Neural cell (in vitro differentiated cells): ENCODE measurements around the gene TSPEAR. TPM values are rescaled to one million over a fixed set of nuclear protein-coding genes. Genes with fewer than 3 reads are reported as not detected.

Source experiments
- H2AFZ ChIP-seq: fragments of 200-600, 300-800 bp; sonication (generic), shearing (Covaris generic); 2 replicates; pipeline ENCODE4 v1.6.0; 2014; ENCODE audit warnings: low read depth, mild to moderate bottlenecking, antibody characterized with exemption, low read length, moderate library complexity
- H3F3A ChIP-seq: fragments of 200-600 bp; shearing (Covaris generic); 2 replicates; pipeline ENCODE4 v1.6.1; 2016; ENCODE audit warnings: mild to moderate bottlenecking, moderate library complexity, mixed read lengths, antibody characterized with exemption, low read length; ENCODE audit not compliant: insufficient read depth, poor library complexity, severe bottlenecking
- H3K27ac ChIP-seq: fragments of 200-600, 300-800 bp; sonication (generic), shearing (Covaris generic); 2 replicates; pipeline ENCODE4 v1.5.1; 2014; ENCODE audit warnings: mild to moderate bottlenecking, low read length, moderate library complexity
- H3K27me3 ChIP-seq: fragments of 300-800, 200-600 bp; sonication (generic), shearing (Covaris generic); 2 replicates; pipeline ENCODE4 v1.6.0; 2014; ENCODE audit warnings: mild to moderate bottlenecking, low read depth, low read length, moderate library complexity; ENCODE audit not compliant: insufficient read depth
- H3K36me3 ChIP-seq: fragments of 300-800, 200-600 bp; sonication (generic), shearing (Covaris generic); 2 replicates; pipeline ENCODE4 v1.5.1; 2014; ENCODE audit warnings: mild to moderate bottlenecking, antibody characterized with exemption, low read length, moderate library complexity; ENCODE audit not compliant: insufficient read depth
- H3K4me2 ChIP-seq: fragments of 300-800, 200-600 bp; sonication (generic), shearing (Covaris generic); 2 replicates; pipeline ENCODE4 v1.6.0; 2014; ENCODE audit warnings: mild to moderate bottlenecking, low read length
- H3K4me3 ChIP-seq: fragments of 300-800, 200-600 bp; sonication (generic), shearing (Covaris generic); 2 replicates; pipeline ENCODE4 v1.5.1; 2014; ENCODE audit warnings: mild to moderate bottlenecking, low read length, moderate library complexity
- H3K79me2 ChIP-seq: fragments of 200-600 bp; shearing (Covaris generic); replicated peaks from 2 replicates; pipeline ENCODE4 v1.6.0; 2014; ENCODE audit warnings: mild to moderate bottlenecking, low read length, moderate library complexity; ENCODE audit not compliant: insufficient read depth
- H3K9ac ChIP-seq: fragments of 300-800, 200-600 bp; sonication (generic), shearing (Covaris generic); 2 replicates; pipeline ENCODE4 v1.6.1; 2016; ENCODE audit warnings: mild to moderate bottlenecking, low read length, mixed read lengths
- H3K9me2 ChIP-seq: fragments of 200-600 bp; shearing (Covaris generic); 2 replicates; pipeline ENCODE4 v1.6.1; 2016; ENCODE audit warnings: mild to moderate bottlenecking, low read length, mixed read lengths; ENCODE audit not compliant: insufficient read depth
- H3K9me3 ChIP-seq: fragments of 200-600, 300-800 bp; sonication (generic), shearing (Covaris generic); 2 replicates; pipeline ENCODE4 v1.6.1; 2016; ENCODE audit warnings: mild to moderate bottlenecking, mixed run types, low read length, moderate library complexity, mixed read lengths
- H4K20me1 ChIP-seq: fragments of 200-600 bp; shearing (Covaris generic); 2 replicates; pipeline ENCODE4 v1.6.1; 2016; ENCODE audit warnings: mild to moderate bottlenecking, mixed run types; ENCODE audit not compliant: insufficient read depth
- EP300 ChIP-seq: fragments of 450-650 bp; conservative IDR thresholded peaks from 2 replicates; pipeline ENCODE4 v1.6.1; 2014; ENCODE audit warnings: antibody characterized with exemption, mild to moderate bottlenecking, moderate library complexity; ENCODE audit not compliant: poor library complexity, severe bottlenecking
- EZH2 ChIP-seq: fragments of 200-600, 300-800 bp; shearing (Covaris generic), sonication (generic); IDR thresholded peaks from 2 replicates; pipeline ENCODE4 v1.6.1; 2014; ENCODE audit warnings: antibody characterized with exemption, low read length, borderline replicate concordance, mild to moderate bottlenecking; ENCODE audit not compliant: insufficient read depth, poor library complexity, severe bottlenecking
- MXI1 ChIP-seq: fragments of 450-650 bp; conservative IDR thresholded peaks from 2 replicates; pipeline ENCODE4 v1.6.1; 2014; ENCODE audit warnings: antibody characterized with exemption, mild to moderate bottlenecking; ENCODE audit not compliant: poor library complexity, severe bottlenecking
- POLR2AphosphoS5 ChIP-seq: IDR thresholded peaks from 2 replicates; pipeline ENCODE4 v1.6.1; 2012
- RAD21 ChIP-seq: fragments of 450-650 bp; conservative IDR thresholded peaks from 2 replicates; pipeline ENCODE4 v1.6.1; 2014; ENCODE audit warnings: antibody characterized with exemption, mild to moderate bottlenecking, moderate library complexity
- REST ChIP-seq: IDR thresholded peaks from 2 replicates; pipeline ENCODE4 v1.6.1; 2012; ENCODE audit warnings: borderline replicate concordance
- SMC3 ChIP-seq: fragments of 450-650 bp; conservative IDR thresholded peaks from 2 replicates; pipeline ENCODE4 v1.6.1; 2014; ENCODE audit warnings: antibody characterized with exemption, mild to moderate bottlenecking, moderate library complexity; ENCODE audit not compliant: poor library complexity
- TAF1 ChIP-seq: IDR thresholded peaks from 2 replicates; pipeline ENCODE4 v1.6.1; 2012; ENCODE audit warnings: low read depth
- polyA plus RNA-seq: library from polyadenylated mRNA; depleted of rRNA; stranded (reverse); fragments of >200 nt; gene quantifications from 2 replicates; pipeline ENCODE4 v1.2.3, GENCODE V29; 2014
- TF ChIP-seq, protein P1 (sequence below): fragments of 450-650 bp; IDR thresholded peaks from 2 replicates; pipeline ENCODE4 v1.5.1; 2014; ENCODE audit warnings: antibody characterized with exemption, mild to moderate bottlenecking, moderate library complexity; ENCODE audit not compliant: poor library complexity, severe bottlenecking

TSPEAR gene
- polyA plus RNA-seq, 1 donor from 2014 or later, result 0.19 TPM

DNA sequence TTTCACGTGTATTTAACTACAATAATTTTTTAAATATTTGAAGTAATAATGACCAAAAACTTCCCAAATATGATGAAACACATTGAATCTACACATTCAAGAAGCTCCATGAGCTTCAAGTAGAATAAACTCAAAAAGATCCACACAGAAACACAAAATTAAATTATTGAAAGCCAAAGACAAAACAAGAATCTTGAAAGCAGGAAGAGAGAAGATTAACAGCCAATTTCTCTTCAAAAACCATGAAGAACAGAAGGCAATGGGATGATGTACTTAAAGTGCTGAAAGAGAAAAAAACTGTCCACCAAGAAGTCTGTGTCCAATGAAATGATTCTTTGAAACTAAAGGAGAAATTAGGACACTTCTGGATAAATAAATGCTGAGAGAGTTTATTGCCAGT, 79.3 kb downstream of the TSPEAR start:
- TF ChIP-seq SMC3 (no peak), MXI1 (no peak), POLR2AphosphoS5 (no peak), EZH2 (no peak), EP300 (no peak), TAF1 (no peak), RAD21 (no peak), REST (no peak)
- TF ChIP-seq, protein P1, sequence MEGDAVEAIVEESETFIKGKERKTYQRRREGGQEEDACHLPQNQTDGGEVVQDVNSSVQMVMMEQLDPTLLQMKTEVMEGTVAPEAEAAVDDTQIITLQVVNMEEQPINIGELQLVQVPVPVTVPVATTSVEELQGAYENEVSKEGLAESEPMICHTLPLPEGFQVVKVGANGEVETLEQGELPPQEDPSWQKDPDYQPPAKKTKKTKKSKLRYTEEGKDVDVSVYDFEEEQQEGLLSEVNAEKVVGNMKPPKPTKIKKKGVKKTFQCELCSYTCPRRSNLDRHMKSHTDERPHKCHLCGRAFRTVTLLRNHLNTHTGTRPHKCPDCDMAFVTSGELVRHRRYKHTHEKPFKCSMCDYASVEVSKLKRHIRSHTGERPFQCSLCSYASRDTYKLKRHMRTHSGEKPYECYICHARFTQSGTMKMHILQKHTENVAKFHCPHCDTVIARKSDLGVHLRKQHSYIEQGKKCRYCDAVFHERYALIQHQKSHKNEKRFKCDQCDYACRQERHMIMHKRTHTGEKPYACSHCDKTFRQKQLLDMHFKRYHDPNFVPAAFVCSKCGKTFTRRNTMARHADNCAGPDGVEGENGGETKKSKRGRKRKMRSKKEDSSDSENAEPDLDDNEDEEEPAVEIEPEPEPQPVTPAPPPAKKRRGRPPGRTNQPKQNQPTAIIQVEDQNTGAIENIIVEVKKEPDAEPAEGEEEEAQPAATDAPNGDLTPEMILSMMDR, result no peak
- H3K79me2 ChIP-seq, result no peaks in the 10 kb centered on the region
- no peaks in the 10 kb centered on the region for H3F3A ChIP-seq
- H3K27ac ChIP-seq, result no peak overlapping the region
- no peak overlapping the region for H3K9ac ChIP-seq
- no peaks in the 10 kb centered on the region for H3K27me3 ChIP-seq
- no peak overlapping the region for H2AFZ ChIP-seq
- H4K20me1 ChIP-seq, result no peaks in the 10 kb centered on the region
- H3K9me3 ChIP-seq, result peaks cover 4% of the 10 kb centered on the region
- no peak overlapping the region for H3K4me2 ChIP-seq
- H3K4me3 ChIP-seq, result no peak overlapping the region
- H3K36me3 ChIP-seq, result no peaks in the 10 kb centered on the region
- H3K9me2 ChIP-seq, result no peaks in the 10 kb centered on the region

DNA sequence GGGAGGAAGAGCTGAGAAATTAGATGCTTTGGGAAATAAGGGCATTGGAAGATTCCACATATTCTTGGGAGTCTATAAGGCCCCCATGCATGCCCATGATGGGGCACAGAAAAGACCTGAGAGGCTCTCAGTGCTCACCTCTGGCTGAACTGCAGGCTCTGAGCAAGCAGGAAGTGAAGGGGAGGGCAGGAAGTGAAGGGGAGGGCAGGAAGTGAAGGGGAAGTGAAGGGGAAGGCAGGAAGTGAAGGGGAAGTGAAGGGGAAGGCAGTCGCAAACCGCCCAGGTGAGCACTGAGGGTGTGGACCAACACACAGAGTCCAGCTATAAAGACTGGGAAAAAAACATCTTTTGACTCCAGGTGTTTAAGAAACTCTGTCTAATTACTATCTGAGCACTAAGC, 80.9 kb downstream of the TSPEAR start:
- no peaks in the 10 kb centered on the region for H4K20me1 ChIP-seq
- H2AFZ ChIP-seq, result no peak overlapping the region
- no peaks in the 10 kb centered on the region for H3F3A ChIP-seq
- no peak overlapping the region for H3K9ac ChIP-seq
- peaks cover 4% of the 10 kb centered on the region for H3K9me3 ChIP-seq
- no peaks in the 10 kb centered on the region for H3K79me2 ChIP-seq
- H3K9me2 ChIP-seq, result no peaks in the 10 kb centered on the region
- no peaks in the 10 kb centered on the region for H3K27me3 ChIP-seq
- TF ChIP-seq REST (no peak), EP300 (no peak), TAF1 (no peak), SMC3 (no peak), RAD21 (no peak), EZH2 (no peak), MXI1 (no peak), POLR2AphosphoS5 (no peak)
- TF ChIP-seq, protein P1, result no peak
- H3K27ac ChIP-seq, result no peak overlapping the region
- no peaks in the 10 kb centered on the region for H3K36me3 ChIP-seq
- no peak overlapping the region for H3K4me2 ChIP-seq
- no peak overlapping the region for H3K4me3 ChIP-seq
